Measurements from ENCODE around the gene DNAH8.

DNAH8 gene

DNA sequence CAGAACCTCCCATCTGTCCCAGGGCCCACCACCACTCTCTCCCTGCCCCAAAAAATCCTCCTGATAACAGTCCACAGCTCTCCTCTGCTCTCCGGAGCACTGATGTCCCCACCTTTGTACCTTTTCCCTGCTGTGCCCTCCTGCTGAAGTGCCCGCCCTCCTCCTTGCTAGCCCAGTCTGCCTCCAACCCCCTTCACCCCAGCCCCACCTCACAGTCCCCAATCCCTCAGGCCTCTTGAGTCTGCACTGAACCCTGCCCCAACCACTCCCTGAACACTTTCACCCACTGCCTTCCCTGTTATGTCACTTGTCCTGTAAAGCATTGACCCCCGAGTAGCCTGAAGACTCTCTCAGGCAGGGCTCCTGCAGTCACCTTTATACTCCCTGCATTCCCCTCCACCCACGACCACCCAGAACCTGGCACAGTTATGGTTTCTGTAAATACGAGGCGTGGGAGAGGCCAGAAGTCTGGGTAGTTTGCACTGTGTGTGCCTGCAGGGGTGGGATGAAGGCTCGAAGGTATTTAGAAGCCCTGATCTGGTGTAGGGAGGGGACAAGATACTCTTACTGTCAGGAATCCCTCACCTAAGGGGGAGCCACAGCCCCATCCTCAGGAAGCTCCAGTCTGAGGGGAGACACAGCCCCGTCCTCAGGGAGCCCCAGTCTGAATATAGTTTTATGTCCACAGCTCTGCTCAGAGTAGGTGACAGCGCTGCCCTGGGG, 338.9 kb downstream of the DNAH8 start:
- no peak for DNase-seq (ENCODE audit: low spot score)

DNA sequence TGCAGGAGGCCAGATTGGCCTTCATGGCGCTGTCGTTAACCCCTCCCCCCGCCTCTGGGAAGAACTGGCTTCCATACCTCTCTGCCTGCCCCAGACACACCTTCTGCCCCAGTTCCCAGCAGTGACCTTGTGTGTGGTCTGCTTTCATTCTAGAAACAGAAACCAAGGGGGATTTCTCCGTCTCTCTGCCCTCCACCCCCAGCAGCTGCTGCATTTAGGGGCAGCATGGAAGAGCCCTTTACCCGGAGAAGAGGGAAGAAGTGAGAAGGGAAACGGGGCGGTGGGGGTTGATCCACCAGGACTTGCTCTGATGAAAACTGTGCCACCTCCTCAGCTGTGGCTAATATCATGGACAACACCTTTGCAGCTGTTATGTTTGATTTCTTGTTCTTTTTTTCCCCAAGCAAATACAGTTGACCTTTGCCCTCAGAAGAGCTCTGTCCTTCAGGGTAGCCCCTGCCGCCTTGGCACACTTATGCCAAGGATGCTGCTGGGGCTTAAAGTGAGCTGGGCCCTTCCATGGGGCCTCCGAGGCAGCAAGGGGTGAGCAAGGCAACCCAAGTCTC, 339.5 kb downstream of the DNAH8 start:
- no peak for DNase-seq (ENCODE audit: low spot score)

DNA sequence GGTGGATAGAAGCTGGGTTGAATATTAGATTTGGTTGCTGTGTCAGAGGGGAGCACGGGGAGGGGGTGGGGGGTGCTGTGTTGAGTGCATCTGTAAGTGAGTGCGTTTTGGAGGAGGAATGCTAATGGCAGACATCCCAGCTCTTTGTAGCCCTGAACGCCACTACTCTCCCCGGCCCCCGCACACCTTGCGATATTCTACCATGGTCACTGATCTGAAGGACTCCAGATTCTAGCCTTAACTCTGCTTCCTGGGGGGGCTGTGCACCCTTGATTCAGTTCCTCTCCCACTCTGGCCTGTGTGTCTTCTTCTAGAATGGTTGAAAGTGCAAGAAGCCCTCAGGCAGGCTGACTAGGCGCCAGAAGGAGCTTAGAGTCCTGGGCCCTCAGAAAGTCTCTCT, 340.6 kb downstream of the DNAH8 start:
- DNase-seq (ENCODE audit: low spot score), result no peak

DNA sequence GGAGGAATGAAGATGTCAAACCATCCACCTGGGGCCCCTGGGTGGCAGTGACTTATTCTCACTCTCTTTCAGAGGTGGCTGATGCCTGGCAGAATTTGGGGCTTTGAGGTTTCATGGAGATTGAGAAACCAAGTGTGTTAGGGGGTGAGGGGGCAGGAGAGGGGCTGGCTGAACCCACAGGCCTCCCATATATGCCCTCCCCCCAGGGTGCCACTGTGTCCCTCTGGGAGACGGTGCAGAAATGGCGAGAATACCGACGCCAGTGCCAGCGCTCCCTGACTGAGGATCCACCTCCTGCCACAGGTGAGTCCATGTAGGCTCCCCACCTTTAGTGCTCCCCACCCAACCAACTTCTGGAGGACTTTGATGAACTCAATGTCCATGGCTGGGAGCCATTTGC, 341.1 kb downstream of the DNAH8 start:
- no peak for DNase-seq (ENCODE audit: low spot score)

DNA sequence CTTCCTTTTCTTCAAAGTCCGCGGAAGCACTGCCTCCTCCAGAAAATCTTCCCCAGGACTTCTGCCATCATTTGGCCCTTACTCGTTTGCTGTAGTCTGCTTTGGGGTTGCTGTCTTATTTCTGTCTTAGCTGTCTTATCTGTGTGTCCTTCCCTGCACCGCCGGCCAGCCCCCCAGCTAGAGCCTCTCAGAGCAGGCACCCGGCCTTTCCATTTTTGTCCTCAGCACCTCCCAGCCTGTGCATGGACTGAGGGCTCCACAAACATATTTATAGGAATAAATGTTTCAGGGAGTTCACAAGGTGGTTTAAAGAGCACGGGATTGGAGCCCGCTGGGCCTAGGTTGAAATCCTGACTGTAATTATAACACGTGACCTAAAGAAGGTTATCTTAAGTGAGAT, 341.6 kb downstream of the DNAH8 start:
- DNase-seq (ENCODE audit: low spot score), result no peak

DNA sequence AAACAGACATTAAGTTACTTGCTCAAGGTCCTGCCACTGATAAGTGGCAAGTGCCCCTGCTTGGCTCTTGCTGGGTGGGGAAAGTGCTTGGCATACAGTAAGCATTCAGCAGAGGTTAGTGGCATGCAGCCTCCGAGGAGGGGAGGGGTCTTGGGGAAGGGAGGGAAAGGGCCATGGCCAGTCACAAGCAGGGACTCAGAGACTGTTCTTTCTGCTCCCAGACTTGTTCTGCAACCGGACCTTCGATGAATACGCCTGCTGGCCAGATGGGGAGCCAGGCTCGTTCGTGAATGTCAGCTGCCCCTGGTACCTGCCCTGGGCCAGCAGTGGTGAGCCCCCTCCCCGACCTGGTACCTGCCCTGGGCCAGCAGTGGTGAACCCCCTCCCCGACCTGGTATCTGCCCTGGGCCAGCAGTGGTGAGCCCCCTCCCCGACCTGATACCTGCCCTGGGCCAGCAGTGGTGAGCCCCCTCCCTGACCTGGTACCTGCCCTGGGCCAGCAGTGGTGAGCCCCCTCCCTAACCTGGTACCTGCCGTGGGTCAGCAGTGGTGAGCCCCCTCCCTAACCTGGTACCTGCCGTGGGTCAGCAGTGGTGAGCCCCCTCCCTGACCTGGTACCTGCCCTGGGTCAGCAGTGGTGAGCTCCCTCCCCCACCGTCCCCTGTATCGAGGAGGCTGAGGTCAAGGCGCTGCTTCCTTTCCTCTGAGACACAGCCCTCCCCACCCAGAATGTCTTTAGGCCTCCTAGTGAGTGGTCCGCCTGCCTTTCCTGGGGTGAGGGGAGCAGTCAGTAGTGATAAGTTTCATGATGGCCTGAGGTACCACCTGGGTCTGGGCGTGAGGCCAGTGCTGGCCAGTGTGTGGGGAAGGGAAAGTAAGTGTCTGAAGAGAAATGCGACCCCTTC, 342.4 kb downstream of the DNAH8 start:
- no peak for DNase-seq (ENCODE audit: low spot score)

DNA sequence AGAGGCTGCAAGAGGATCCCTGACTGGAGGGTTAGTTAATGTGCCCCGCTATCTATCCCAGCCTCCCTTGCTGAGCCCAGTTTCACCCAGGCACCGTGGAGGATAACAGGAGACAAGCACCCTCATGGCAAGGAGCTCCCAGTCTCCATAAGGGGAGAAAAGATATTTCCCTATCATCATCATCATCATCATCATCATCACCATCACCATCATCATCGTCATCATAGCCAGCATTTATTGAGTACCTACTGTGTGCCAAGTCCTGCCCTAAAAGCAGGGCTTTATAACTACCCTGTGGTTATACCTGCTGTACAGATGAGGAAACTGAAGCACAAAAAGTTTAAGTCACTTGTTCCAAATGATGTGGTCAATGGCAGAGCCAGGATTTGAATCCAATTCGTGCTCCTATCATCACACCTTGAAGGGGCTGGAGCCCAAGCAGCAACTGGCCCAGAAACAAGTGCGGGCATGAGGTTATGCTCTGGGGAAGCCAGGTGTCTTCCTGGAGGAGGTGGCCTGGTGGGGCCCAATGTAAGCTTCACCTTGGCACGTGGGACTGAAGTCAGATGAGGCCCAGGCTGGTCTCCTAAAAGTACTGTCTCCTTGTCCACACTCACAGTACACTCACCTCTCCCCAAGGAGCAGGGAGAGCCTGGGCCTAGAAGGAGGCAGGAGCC, 343.5 kb downstream of the DNAH8 start:
- no peak for DNase-seq (ENCODE audit: low spot score)

DNA sequence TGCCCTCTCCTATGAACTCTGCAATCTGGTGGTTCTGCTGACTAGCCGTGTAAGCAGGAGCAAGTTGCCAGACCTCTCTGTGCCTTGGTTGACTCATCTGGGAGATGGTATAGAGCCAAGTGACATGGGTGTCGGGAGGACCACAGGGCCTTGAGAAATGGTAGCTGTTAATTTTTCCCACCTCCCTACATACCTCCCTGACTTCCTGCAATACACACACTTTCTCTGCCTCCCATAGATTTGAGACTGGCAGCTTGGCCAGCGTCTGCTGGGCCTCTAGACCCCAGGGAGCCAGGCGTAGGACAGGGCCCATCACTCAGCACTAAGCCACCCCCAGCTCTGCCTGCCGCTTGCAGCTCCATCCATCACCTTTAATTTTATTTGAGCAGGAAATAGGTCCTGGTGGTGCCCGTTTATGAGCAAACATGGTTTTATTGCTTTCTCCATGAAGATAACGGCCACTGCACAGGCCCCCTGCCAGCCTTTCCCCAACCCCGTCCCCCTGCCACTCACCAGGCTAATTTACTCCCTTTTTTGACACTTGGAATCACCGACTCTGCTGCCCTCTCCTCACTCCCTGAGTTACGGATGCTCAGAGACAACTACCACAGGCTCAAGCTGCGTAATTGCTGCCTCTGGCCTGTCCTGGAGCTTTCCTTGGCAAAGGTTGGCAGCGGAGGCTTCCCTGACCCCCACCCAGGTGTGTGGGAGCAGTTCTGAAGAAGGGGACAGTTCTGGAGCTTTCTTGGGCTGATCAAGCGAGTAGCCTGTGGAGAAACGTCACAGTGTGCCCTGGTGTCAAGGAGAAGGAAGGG, 344.6 kb downstream of the DNAH8 start:
- no peak for DNase-seq (ENCODE audit: low spot score)

DNA sequence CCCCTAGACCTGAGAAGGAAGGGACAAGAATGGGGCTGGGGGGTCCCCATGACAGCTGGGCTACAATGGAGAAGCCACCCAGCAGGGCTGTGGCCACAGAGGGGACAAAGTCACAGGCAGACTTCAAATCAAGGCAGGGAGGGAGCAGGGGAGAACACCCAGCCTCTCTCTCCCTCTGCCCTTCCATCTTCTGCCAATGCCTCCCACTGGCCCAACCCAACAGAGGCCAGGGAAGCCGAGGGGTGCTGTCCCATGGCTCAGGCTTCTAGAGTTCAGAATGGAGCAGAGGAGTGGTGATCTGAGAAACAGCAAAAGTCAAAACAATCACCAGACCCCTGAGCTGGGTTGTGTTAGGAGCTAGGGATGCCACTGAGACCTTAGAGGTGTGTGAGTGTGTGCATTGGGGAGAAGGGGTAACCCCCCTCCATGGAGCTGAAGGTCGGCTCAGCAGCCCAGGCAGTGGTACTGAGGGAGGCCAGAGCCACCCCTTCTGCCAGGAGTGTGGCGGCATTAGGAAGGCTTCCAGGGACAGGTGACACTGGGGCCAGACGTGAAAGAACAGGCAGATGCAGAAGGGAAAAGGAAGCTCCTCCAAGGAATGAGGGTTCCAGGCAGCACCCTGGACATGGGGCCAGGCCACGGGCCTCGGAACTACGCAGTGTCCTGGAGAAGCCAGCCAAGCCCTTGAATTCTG, 345.5 kb downstream of the DNAH8 start:
- no peak for DNase-seq (ENCODE audit: low spot score)

DNA sequence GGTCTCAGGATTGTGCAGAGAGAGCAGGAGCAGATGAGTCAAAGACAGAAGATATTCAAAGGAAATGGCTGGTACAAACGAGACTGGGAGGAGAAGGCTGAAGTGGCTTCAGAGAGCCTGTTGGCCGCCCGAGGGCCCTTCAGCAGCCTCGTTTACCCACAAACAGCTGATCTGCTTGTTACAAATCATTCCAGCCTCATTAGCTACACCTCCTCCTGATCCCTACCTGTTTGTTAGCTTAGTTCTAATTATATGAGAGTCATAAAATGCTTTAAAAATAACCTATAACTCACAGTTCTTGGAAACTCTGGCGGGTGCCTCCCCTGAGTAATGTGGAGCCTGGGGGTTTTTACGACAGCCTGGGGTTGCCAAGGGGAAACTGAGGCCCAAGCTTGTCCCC, 346.1 kb downstream of the DNAH8 start:
- no peak for DNase-seq (ENCODE audit: low spot score)

DNA sequence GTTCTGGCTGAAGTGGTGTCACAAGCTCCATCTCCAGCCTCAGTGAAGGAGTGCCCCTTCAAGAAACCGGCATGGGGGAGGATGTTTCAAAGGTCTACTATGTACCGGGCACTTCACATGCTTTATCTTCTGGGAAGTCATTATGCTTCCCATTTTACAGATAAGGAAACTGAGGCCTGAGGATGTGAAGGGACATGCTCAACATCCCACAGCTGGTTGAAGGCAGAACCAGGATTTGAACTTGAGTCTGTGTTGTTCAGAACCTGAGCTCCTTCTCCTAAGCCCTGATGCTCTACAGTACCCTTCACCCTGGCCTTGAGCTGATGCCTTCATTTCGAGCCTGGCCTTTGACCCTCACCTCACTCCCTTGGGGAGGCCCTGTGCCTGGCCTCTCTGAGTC, 346.5 kb downstream of the DNAH8 start:
- DNase-seq (ENCODE audit: low spot score), result no peak

DNA sequence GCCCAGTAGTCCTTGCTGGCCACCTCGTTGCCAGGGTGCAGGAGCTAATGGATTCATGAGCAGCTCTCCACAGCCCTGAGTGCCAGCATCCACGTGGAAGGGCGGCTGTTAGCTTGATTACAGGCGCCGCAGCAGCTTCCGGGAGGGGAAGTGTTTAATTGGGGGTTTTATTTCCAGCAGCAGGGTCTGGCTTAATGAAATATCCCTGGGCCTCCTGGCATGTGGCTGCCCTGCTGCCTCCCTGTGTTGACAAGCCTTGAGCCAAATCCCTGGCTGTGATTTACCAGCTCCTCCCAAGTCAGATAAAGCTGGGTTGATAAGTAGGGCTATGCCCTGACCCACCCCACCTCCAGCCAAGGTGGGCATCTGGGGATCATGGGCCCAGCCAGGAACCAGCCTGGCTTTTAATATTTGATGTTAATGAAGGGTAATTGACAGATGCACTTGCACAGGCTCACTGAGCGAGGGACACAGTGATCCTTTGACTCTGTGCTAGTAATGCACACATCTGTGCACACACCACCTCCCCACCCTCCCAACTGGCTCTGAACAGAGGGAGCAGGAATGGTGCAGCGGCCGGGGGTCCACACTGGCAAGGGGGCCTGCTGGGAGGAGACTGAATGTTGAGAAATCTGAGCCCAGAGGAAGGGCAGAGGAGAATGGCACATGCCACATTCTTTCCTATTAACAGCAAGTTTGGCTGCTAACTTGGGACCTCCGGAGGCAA, 347.1 kb downstream of the DNAH8 start:
- no peak for DNase-seq (ENCODE audit: low spot score)

DNA sequence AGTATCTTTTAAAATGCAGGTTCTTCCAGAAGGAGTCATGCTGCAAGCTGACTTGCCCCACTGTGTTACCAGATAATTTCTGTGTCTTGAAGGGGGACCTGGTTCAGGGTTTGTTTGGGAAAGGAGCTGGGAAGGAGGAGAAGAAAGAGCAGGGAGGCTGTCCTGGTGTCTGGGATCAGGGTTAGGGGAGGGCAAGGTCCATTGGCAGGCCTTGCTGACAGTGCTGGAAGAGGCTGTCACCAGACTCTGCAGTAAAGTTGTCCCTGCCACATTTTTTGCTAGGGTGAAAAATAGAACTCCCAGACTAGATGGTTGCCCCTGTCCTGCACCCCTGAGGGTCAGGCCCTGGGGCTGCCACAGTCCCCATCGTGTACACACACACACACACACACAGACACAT, 348.4 kb downstream of the DNAH8 start:
- no peak for DNase-seq (ENCODE audit: low spot score)

DNA sequence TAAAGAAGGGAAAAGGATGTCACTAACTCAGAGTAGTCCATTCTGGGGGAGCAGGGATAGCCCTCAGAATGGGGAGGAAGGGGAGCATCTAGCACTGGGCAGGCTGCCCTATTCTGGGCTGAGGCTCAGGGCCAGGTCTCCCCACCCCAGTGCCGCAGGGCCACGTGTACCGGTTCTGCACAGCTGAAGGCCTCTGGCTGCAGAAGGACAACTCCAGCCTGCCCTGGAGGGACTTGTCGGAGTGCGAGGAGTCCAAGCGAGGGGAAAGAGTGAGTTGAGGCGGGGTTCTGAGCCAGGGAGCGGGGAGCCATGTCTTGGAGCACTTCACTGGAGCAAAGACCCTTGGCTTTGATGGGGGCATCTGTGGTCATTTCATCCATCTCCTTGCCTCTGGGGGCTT, 350.4 kb downstream of the DNAH8 start:
- no peak for DNase-seq (ENCODE audit: low spot score)

DNA sequence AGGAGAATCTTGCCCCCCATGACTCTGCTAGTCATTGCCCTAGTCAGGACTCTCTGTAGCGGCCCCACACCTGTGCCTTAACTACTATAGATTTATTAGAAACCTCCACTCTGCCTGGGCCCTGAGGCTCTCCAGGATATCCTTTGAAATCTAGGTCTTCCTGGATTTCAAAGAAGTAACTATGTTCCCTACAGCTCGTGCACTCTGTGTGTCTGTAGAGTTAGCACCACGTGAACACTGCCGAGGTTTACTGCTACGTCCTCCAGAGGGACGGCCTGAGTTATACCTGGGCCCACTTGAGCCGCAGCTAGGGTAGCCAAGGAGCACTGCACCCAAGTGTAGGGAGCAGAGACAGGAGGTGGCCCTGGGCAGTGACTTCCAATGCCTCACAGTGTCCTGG, 353.3 kb downstream of the DNAH8 start:
- DNase-seq (ENCODE audit: low spot score), result no peak

DNA sequence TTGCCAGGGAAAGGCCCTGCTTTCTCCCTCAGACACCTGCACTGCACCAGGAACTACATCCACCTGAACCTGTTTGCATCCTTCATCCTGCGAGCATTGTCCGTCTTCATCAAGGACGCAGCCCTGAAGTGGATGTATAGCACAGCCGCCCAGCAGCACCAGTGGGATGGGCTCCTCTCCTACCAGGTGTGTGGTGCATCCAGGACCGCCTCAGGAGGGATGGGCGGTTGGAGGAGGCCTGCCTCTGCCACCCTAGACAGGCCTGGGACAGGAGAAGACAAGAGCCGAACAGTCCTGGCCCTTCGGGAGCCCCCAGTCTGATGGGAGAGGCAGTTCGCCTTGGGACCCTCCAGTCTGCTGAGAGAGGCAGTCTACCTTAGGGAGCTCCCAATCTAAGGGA, 357.7 kb downstream of the DNAH8 start:
- no peak for DNase-seq (ENCODE audit: low spot score)

DNA sequence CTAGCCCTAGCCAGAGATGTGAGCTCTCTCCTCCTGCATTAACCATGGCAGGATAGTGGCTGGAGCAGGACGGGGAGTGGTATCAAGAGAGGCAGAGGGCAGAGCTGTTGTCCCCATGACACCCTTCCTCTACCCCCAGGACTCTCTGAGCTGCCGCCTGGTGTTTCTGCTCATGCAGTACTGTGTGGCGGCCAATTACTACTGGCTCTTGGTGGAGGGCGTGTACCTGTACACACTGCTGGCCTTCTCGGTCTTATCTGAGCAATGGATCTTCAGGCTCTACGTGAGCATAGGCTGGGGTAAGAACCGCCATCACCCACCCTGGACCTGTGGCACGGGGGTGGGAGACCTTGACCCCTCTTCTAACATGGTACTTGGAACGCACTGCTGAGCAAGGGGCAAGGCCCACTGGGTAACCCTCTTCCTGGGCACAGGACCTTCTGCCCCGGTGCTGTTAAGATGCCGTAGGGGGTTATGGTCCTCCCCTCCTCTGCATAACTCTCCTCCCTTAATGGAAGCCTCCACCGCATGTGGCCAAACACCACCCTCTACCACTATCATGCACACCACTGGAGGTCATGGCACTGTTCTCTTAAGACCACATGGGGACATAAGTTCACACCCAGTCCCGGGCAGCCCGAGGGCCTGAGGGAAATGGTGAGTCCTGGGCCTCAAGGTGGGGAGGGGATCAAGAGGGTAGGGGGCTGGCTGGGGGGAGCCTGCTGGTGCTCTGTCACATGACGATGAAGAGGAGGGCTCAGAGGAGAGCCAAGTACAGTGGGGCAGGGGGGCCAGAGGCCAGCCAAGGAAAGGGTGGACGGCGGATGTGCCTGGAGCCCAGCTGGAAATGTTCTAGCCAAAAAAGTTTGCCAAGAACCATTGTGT, 358.6 kb downstream of the DNAH8 start:
- DNase-seq (ENCODE audit: low spot score), result no peak

DNA sequence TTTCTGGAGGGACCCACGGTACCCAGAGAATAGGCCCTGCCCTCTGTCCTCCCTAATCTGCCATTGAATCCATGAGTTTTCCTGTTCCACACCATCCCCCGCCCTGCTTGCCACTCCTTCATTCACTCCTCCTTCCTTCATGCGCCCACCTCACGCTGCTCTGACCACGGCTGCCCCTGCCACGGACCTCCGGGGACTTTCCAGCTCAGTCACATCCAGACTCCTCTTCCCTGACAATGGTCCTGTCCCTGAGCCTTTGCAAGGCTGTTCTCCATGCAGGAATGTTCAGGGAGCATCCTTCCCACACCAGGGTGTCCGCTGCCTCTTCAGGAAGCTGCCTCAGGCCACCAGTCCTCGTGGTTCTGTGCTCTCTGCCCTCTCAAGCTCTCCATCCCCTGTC, 359.4 kb downstream of the DNAH8 start:
- no peak for DNase-seq (ENCODE audit: low spot score)

DNA sequence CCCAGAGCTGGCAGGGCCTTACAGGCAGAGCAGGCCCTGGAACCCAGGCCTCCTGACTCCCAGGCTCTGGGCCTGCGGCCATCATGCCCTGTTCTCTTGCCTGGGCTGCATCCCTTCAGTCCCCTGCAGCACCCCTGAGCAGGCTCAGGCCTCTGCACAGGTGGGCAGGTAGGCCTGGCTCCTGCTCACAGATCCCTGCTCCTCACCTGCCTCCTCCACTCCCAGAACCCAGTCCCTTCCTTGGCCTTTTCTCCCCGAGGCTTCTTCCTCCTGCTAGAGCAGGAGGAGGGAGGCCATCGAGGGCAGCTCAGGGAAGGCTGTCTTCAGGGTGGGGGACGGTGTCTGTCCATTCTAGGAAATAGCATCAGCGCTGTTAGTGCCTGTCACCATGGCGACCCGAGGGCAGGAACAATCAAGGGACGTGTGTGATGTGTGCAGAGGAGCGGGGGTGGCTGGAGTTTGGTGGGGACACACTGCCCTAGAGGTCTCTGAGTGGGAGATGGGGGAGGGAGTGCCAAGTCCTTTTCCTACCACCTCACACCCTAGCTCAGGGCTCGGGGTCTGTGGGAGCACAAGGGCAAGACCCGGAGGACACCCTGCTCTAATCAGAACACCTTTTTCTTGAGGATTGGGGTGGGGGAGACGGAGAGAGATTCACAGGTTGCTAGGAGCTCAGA, 360.0 kb downstream of the DNAH8 start:
- no peak for DNase-seq (ENCODE audit: low spot score)

Data from ecto neural progenitor cell (in vitro differentiated cells).